Vagina (tissue), 2 donors: Measurements from ENCODE around the gene LTA4H. TPM values are rescaled to one million over a fixed set of nuclear protein-coding genes. Genes with fewer than 3 reads are reported as not detected.

Source experiments
- DNase-seq, 2 donors: peaks; one replicate each; pipeline ENCODE4 v3.0.0-alpha.2; 2017; ENCODE audit errors: extremely low spot score in 2 of 2
- H3K27ac ChIP-seq: fragments of 200-600 bp; sonication (generic); one replicate; pipeline ENCODE4 v1.5.1; 2019
- H3K27me3 ChIP-seq: fragments of 200-600 bp; sonication (generic); one replicate; pipeline ENCODE4 v1.5.1; 2019
- H3K36me3 ChIP-seq, 2 donors: fragments of 200-600 bp; sonication (generic); one replicate each; pipeline ENCODE4 v1.5.1; 2017 to 2019
- H3K4me1 ChIP-seq: fragments of 200-600 bp; sonication (generic); one replicate; pipeline ENCODE4 v1.5.1; 2019
- H3K4me3 ChIP-seq, 2 donors: fragments of 200-600 bp; sonication (generic); 1 replicate in 1 of 2; 2 replicates in 1 of 2; pipeline ENCODE4 v1.5.1; 2016 to 2019
- H3K9me3 ChIP-seq: fragments of 200-600 bp; sonication (generic); one replicate; pipeline ENCODE4 v1.5.1; 2019
- CTCF ChIP-seq, 3 experiments: fragments of 450-650 bp in 2 of 3; fragments of 200-600 bp in 1 of 3; sonication (generic) in 1 of 3; IDR thresholded peaks; one replicate each; pipeline ENCODE4 v1.5.1; 2017 to 2019; ENCODE audit warnings: antibody characterized with exemption in 3 of 3, mild to moderate bottlenecking in 2 of 3, moderate library complexity in 2 of 3
- POLR2A ChIP-seq, 2 donors: fragments of 450-650 bp; IDR thresholded peaks; one replicate each; pipeline ENCODE4 v1.6.1; 2017; ENCODE audit warnings: antibody characterized with exemption in 2 of 2, mild to moderate bottlenecking in 2 of 2, moderate library complexity in 2 of 2
- POLR2AphosphoS5 ChIP-seq, 2 donors: sonication (generic); formaldehyde crosslinking; IDR thresholded peaks; one replicate each; pipeline ENCODE4 v1.9.0; 2017; ENCODE audit warnings: antibody characterized with exemption in 2 of 2, mild to moderate bottlenecking in 2 of 2, low read depth in 1 of 2; ENCODE audit not compliant: insufficient read depth in 1 of 2
- intact Hi-C: fragments of 100-400 bp; cut with DNase I; formaldehyde crosslinking; loops from one replicate; pipeline ENCODE4 v1.15.1; 2023
- total RNA-seq: library from RNA; depleted of rRNA; stranded (reverse); fragments of >200 nt; gene quantifications from one replicate; pipeline ENCODE4 v1.2.3, GENCODE V29; 2016

Gene LTA4H
- total RNA-seq, 1 donor from 2014 or later = 71.5 TPM

DNA sequence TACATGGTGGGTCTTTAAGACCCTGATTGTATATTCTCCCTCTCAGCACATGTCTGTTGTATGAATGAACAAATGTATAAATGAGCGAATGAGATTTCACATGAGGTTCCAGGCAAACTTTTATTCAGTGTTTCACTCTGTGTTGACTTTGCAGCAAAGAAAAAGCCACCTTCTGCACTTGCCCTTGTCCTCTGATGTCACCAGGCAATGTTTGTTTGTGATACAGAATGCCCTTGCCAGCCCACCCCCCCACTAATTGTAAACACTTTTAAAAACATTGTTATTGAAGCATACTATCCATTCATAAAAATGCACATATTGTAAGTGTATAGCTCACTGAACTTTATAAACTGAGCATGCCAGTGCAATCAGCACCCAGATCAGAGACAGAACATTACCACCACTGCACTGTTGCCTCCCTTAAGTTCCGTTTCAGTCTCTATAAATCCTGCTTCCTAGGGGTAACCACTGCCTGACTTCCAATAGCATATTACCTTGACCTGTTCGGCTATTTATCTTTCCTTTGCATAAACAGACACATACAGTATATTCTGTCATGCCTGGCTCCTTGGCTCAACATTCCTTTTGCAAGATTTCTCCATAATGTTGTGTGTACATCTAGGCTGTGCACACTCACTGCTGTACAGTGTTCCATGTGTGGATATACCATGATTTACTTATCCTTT lies 11.3 kb upstream of the LTA4H start:
- Histone ChIP-seq H3K4me3 (no peak overlapping the region), H3K27me3 (no peaks in the 10 kb centered on the region), H3K9me3 (no peaks in the 10 kb centered on the region), H3K27ac (no peak overlapping the region), H3K36me3 (no peaks in the 10 kb centered on the region), H3K4me1 (no peaks in the 10 kb centered on the region)
- no peak for TF ChIP-seq CTCF (IDR thresholded peaks at IDR 0.05)
- DNase-seq = no peak
- intact Hi-C loops = no loop called here

DNA sequence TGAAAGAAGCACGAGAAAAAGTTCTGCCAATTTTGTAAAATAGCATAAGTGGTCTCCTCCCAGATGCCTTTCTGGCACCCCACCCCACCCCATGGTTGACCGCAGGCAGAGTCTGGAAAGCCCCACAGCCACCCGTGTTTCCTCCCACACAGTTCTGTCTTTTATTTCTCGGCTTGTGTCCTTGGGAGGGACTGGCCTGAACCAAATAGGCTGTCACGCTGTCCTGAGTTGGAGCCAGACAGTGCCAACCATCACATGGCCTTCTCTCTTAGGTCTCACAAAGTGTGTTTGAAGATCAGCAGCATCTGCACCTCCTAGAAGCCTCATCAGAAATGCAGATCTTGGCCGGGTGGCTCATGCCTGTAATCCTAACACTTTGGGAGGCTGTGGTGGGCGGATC lies 10.2 kb upstream of the LTA4H start:
- no peaks in the 10 kb centered on the region for H3K4me1 ChIP-seq
- no peak for DNase-seq
- no peak overlapping the region for H3K27ac ChIP-seq
- intact Hi-C loops = no loop called here
- H3K27me3 ChIP-seq = no peaks in the 10 kb centered on the region
- H3K36me3 ChIP-seq = no peaks in the 10 kb centered on the region
- no peak for TF ChIP-seq POLR2A (IDR thresholded peaks at IDR 0.05)
- TF ChIP-seq CTCF (IDR thresholded peaks at IDR 0.05) = no peak
- TF ChIP-seq POLR2AphosphoS5 (IDR thresholded peaks at IDR 0.05; ENCODE audit: insufficient read depth in 1 of 2, low read depth in 1 of 2) = no peak
- H3K9me3 ChIP-seq = no peaks in the 10 kb centered on the region
- no peak overlapping the region for H3K4me3 ChIP-seq

DNA sequence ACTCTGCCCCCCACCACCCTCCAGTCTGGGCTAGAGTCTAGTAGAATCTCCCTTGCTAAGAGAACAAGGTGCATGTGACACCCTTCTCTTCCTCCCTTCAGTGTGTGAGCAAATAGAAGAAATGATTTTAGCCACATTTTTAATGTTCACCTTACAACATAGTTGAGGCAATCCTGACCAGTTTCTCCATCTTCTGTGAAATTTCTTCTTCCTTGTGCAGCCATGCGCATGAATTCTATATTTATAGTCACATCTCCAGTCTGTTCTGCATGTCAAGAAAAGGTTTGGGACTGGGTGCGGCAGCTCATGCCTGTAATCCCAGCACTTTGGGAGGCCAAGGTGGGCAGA lies 9.5 kb upstream of the LTA4H start:
- no peak for DNase-seq
- H3K9me3 ChIP-seq = no peaks in the 10 kb centered on the region
- no peaks in the 10 kb centered on the region for H3K36me3 ChIP-seq
- no peak overlapping the region for H3K27ac ChIP-seq
- intact Hi-C loops = no loop called here
- no peak for TF ChIP-seq POLR2A (IDR thresholded peaks at IDR 0.05)
- TF ChIP-seq CTCF (IDR thresholded peaks at IDR 0.05) = no peak
- TF ChIP-seq POLR2AphosphoS5 (IDR thresholded peaks at IDR 0.05; ENCODE audit: insufficient read depth in 1 of 2, low read depth in 1 of 2) = no peak
- no peaks in the 10 kb centered on the region for H3K27me3 ChIP-seq
- H3K4me1 ChIP-seq = no peaks in the 10 kb centered on the region
- no peak overlapping the region for H3K4me3 ChIP-seq

GRCh38 chr12:96044017-96044942 lies 8.9 kb upstream of the LTA4H start:
- no peaks in the 10 kb centered on the region for H3K27me3 ChIP-seq
- no peak overlapping the region for H3K27ac ChIP-seq
- H3K9me3 ChIP-seq = no peaks in the 10 kb centered on the region
- no peak overlapping the region for H3K4me3 ChIP-seq
- H3K4me1 ChIP-seq = no peaks in the 10 kb centered on the region
- no peaks in the 10 kb centered on the region for H3K36me3 ChIP-seq
- TF ChIP-seq CTCF (IDR thresholded peaks at IDR 0.05) = no peak
- TF ChIP-seq POLR2A (IDR thresholded peaks at IDR 0.05) = no peak
- TF ChIP-seq POLR2AphosphoS5 (IDR thresholded peaks at IDR 0.05; ENCODE audit: insufficient read depth in 1 of 2, low read depth in 1 of 2) = no peak
- no peak for DNase-seq
- intact Hi-C loops = no loop called here

DNA sequence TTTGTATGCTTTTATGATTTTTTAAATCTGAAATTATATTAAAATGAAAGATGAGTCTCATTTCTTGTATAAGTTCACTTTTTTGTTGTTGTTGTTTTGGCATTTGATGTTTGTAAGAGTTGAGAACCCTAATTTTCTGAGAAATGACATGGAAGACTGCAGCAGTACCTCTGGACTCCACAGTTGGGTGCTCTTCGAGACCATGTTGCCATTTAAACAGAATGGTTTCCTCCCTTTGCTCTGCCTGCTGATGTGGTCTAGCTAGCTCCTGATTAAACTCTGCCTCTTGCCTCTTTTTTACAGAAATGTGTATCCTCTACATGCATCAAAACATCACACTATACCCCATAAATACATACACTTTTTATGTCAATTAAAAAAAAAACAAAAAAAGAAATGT lies 5.8 kb upstream of the LTA4H start:
- Histone ChIP-seq H3K36me3 (no peaks in the 10 kb centered on the region), H3K4me3 (no peak overlapping the region), H3K4me1 (no peaks in the 10 kb centered on the region), H3K27me3 (no peaks in the 10 kb centered on the region), H3K27ac (no peak overlapping the region), H3K9me3 (no peaks in the 10 kb centered on the region)
- TF ChIP-seq POLR2AphosphoS5 (IDR thresholded peaks at IDR 0.05; ENCODE audit: insufficient read depth in 1 of 2, low read depth in 1 of 2) (no peak), CTCF (IDR thresholded peaks at IDR 0.05) (no peak), POLR2A (IDR thresholded peaks at IDR 0.05) (no peak)
- intact Hi-C loops = no loop called here
- DNase-seq = no peak
